HG03457 (cell line): ENCODE results near the gene PGM3.

Experiments
- ATAC-seq: cut with Tn5 transposase; IDR thresholded peaks from one replicate; pipeline ENCODE4 v1.9.1; 2021; ENCODE audit warnings: moderate number of reproducible peaks; ENCODE audit not compliant: unreplicated experiment

The PGM3 gene

DNA sequence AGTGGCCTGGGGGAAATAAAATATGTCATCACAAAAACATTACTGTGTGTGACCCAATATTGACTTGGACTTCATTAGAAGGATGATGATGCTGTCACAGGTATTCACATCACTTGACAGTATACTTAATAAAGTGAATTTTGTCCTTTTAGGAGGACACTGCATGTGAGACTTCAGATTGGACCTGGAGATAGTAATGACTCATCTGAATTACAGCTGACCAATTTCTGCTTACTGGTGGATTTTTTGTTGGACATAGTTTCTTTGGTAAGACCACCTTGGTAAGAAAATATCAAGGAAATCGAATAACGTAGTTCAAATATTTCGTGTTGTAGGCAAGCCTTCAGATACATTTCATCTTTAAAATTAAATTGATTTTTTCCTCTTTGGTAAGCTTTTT lies 68.5 kb downstream of the PGM3 start:
- no peak for ATAC-seq

DNA sequence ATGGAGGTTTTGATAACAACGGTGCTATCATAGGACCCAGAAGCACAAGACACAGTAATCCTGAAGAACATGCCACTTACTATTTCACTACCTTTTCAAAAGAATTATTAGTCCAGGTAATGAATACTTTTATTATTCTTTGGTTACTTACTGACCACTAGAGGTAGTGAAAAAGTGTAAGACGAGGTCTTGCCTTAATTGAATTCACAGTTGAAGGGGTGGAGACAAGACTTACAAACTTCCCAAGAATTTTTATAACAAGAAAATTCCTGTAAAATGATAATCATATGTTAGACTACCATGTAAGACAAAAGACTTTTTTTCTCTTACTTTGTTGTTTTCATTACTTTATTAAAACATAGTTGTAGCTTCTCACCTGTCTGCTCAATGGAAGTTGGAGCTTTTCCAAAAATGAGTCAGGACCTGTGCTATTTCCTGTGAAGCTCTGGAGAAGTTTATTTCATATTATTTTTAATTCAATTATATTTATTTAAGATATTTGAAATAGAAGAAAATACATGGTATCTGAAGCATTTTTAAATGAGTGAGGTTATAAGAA lies 73.2 kb downstream of the PGM3 start:
- ATAC-seq: no peak

DNA sequence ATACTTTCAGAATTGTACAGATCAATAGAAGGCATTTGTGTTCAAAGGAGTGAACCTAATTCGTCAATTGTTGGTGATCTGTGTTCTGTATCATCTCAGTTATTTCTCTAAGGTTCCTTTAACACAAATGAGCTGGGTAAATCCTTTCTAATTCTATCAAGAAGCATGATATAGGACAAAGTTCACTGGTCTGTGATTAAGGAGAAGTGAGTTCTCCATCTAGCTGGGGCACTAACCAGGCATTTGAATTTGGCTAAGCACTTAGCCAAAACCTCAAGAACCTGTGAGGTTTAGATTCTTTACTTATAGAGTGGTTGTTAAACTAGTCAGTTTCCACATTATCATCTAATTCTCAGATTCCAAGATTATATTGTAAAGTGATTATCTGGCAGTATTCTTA lies 75.3 kb downstream of the PGM3 start:
- no peak for ATAC-seq
